DND-41 (cell line): ENCODE measurements around the gene ITPR2.

ENCODE experiments used
- ATAC-seq: fragments of 200-7000 bp; cut with Tn5 transposase; 3 replicates; pipeline ENCODE4 v1.9.1; 2021; ENCODE audit warnings: low read depth; ENCODE audit not compliant: insufficient read depth
- DNase-seq: peaks from one replicate; pipeline ENCODE4 v3.0.0-alpha.2; 2020
- H2AFZ ChIP-seq: 2 replicates; pipeline ENCODE4 v1.6.0; 2012; ENCODE audit warnings: low read depth, low read length
- H3K27ac ChIP-seq: 2 replicates; pipeline ENCODE4 v1.5.1; 2012; ENCODE audit warnings: low read length, inconsistent platforms
- H3K27me3 ChIP-seq: fragments of 200-600 bp; sonication (generic); 2 replicates; pipeline ENCODE4 v1.6.0; 2012; ENCODE audit warnings: low read length, mild to moderate bottlenecking, inconsistent platforms; ENCODE audit not compliant: insufficient read depth, poor library complexity
- H3K36me3 ChIP-seq: 2 replicates; pipeline ENCODE4 v1.5.1; 2012; ENCODE audit warnings: low read length, inconsistent platforms; ENCODE audit not compliant: insufficient read depth
- H3K4me1 ChIP-seq: 2 replicates; pipeline ENCODE4 v1.5.1; 2012; ENCODE audit warnings: mild to moderate bottlenecking, low read length; ENCODE audit not compliant: insufficient read depth
- H3K4me2 ChIP-seq: 2 replicates; pipeline ENCODE4 v1.6.0; 2012; ENCODE audit warnings: mild to moderate bottlenecking, moderate library complexity, low read length, inconsistent platforms; ENCODE audit not compliant: insufficient read depth
- H3K4me3 ChIP-seq, 2 experiments: fragments of 200-600 bp in 1 of 2; shearing (Covaris generic) in 1 of 2; 2 replicates each; pipeline ENCODE4 v1.5.1; 2012 to 2016; ENCODE audit warnings: inconsistent platforms in 2 of 2, low read length in 2 of 2, mild to moderate bottlenecking in 2 of 2, low read depth in 1 of 2, moderate library complexity in 1 of 2
- H3K79me2 ChIP-seq: 2 replicates; pipeline ENCODE4 v1.6.0; 2012; ENCODE audit warnings: low read length, inconsistent platforms; ENCODE audit not compliant: insufficient read depth
- H3K9ac ChIP-seq: 2 replicates; pipeline ENCODE4 v1.6.0; 2012; ENCODE audit warnings: low read depth, mild to moderate bottlenecking, inconsistent platforms, low read length, moderate library complexity
- H3K9me3 ChIP-seq: 2 replicates; pipeline ENCODE4 v1.5.1; 2012; ENCODE audit warnings: low read length, moderate library complexity, mild to moderate bottlenecking, inconsistent platforms; ENCODE audit not compliant: insufficient read depth, severe bottlenecking
- H4K20me1 ChIP-seq: 2 replicates; pipeline ENCODE4 v1.6.0; 2012; ENCODE audit warnings: low read length; ENCODE audit not compliant: insufficient read depth
- CTCF ChIP-seq: IDR thresholded peaks from 2 replicates; pipeline ENCODE4 v1.5.1; 2012; ENCODE audit warnings: borderline replicate concordance, low read length, moderate library complexity, mild to moderate bottlenecking; ENCODE audit not compliant: poor library complexity, severe bottlenecking; ENCODE audit errors: extremely low read depth
- EZH2 ChIP-seq: IDR thresholded peaks from 3 replicates; pipeline ENCODE4 v1.6.1; 2012; ENCODE audit warnings: borderline replicate concordance, low read depth, mild to moderate bottlenecking, moderate library complexity, low read length, inconsistent platforms; ENCODE audit not compliant: severe bottlenecking

Gene ITPR2

GRCh38 chr12:26848156-26848825, 15.3 kb upstream of the ITPR2 start:
- Histone ChIP-seq H3K36me3 (no peaks in the 10 kb centered on the region), H3K27ac (no peak overlapping the region), H3K79me2 (no peaks in the 10 kb centered on the region), H2AFZ (no peak overlapping the region), H4K20me1 (no peaks in the 10 kb centered on the region), H3K9me3 (no peaks in the 10 kb centered on the region), H3K4me1 (peaks cover 41% of the 10 kb centered on the region), H3K4me3 (no peak overlapping the region), H3K4me2 (no peak overlapping the region), H3K9ac (no peak overlapping the region), H3K27me3 (no peaks in the 10 kb centered on the region)
- DNase-seq = no peak
- TF ChIP-seq EZH2 (no peak), CTCF (no peak)
- no peak for ATAC-seq

GRCh38 chr12:26847431-26847830, 14.4 kb upstream of the ITPR2 start:
- TF ChIP-seq EZH2 = no peak
- TF ChIP-seq CTCF = no peak
- H3K27ac ChIP-seq = peak overlapping the region; percentile 52; the same call in 1 of the 2 replicates
- no peaks in the 10 kb centered on the region for H4K20me1 ChIP-seq
- DNase-seq (no peak), ATAC-seq (no peak)
- no peak overlapping the region for H3K9ac ChIP-seq
- peaks cover 48% of the 10 kb centered on the region for H3K4me1 ChIP-seq
- H3K36me3 ChIP-seq = no peaks in the 10 kb centered on the region
- 0 out of 2 replicates have a peak overlapping the region, but pooled peaks have one; percentile 36 for H2AFZ ChIP-seq
- no peak overlapping the region for H3K4me3 ChIP-seq
- no peaks in the 10 kb centered on the region for H3K9me3 ChIP-seq
- H3K27me3 ChIP-seq = no peaks in the 10 kb centered on the region
- H3K79me2 ChIP-seq = no peaks in the 10 kb centered on the region
- H3K4me2 ChIP-seq = no peak overlapping the region

GRCh38 chr12:26846416-26846815, 13.4 kb upstream of the ITPR2 start:
- H3K4me1 ChIP-seq = peaks cover 49% of the 10 kb centered on the region
- peak overlapping the region; percentile 42 for H3K4me2 ChIP-seq
- ATAC-seq = peak; percentile 48; the same call in 2 of the 3 replicates
- DNase-seq = no peak
- H3K9me3 ChIP-seq = no peaks in the 10 kb centered on the region
- peak overlapping the region; percentile 25 for H3K9ac ChIP-seq
- H3K79me2 ChIP-seq = no peaks in the 10 kb centered on the region
- TF ChIP-seq CTCF = no peak
- no peak for TF ChIP-seq EZH2
- no peak overlapping the region; a peak in 1 of 4 replicates for H3K4me3 ChIP-seq
- H3K27ac ChIP-seq = peak overlapping the region; percentile 16
- no peaks in the 10 kb centered on the region for H4K20me1 ChIP-seq
- H3K27me3 ChIP-seq = no peaks in the 10 kb centered on the region
- 0 out of 2 replicates have a peak overlapping the region, but pooled peaks have one; percentile 12 for H2AFZ ChIP-seq
- H3K36me3 ChIP-seq = no peaks in the 10 kb centered on the region
